SK-N-SH (cell line): Measurements from ENCODE around the gene ZNF473. TPM values are rescaled to one million over a fixed set of nuclear protein-coding genes. Genes with fewer than 3 reads are reported as not detected.

Source experiments
- CTCF ChIA-PET: fragments of 300-600, 350-600 bp; formaldehyde crosslinking; extraction: SDS; loops from one replicate; lab custom pipeline; 2021; lab: Yijun Ruan, JAX
- POLR2A ChIA-PET: fragments of 350-600 bp; sonication (Branson Sonifier 250); formaldehyde crosslinking; extraction: SDS; loops from one replicate; lab custom pipeline; 2020; ENCODE audit warnings: antibody characterized with exemption, inconsistent platforms; lab: Yijun Ruan, JAX
- DNase-seq: peaks from one replicate; pipeline ENCODE4 v3.0.0; 2012
- H2AFZ ChIP-seq: fragments of 200-600 bp; sonication (generic); 2 replicates; pipeline ENCODE4 v1.8.1; 2016; ENCODE audit warnings: antibody characterized with exemption, mild to moderate bottlenecking, low read depth
- H3F3A ChIP-seq: fragments of 200-600 bp; sonication (generic); replicated peaks from 2 replicates; pipeline ENCODE3; 2016; ENCODE audit warnings: antibody characterized with exemption, mild to moderate bottlenecking; ENCODE audit not compliant: insufficient read depth
- H3K27ac ChIP-seq, 2 experiments: fragments of 200-500 bp in 1 of 2; fragments of 200-600 bp in 1 of 2; sonication (Bioruptor generic) in 1 of 2; sonication (generic), shearing (Covaris generic) in 1 of 2; 2 replicates each; pipeline versions ENCODE4 v1.5.1 to v1.6.1; 2014 to 2016; ENCODE audit warnings: low read depth in 2 of 2, inconsistent platforms in 1 of 2, low read length in 1 of 2, mild to moderate bottlenecking in 1 of 2, mixed read lengths in 1 of 2
- H3K27me3 ChIP-seq: fragments of 200-600 bp; sonication (generic), shearing (Covaris generic); 2 replicates; pipeline ENCODE4 v1.6.1; 2016; ENCODE audit warnings: mixed run types; ENCODE audit not compliant: insufficient read depth
- H3K36me3 ChIP-seq, 2 experiments: fragments of 200-500 bp in 1 of 2; fragments of 200-600 bp in 1 of 2; sonication (Bioruptor generic) in 1 of 2; sonication (generic) in 1 of 2; replicated peaks in 1 of 2; 2 replicates each; pipeline versions ENCODE3 to v1.5.1; 2014 to 2016; ENCODE audit warnings: low read length in 1 of 2, mild to moderate bottlenecking in 1 of 2; ENCODE audit not compliant: insufficient read depth in 2 of 2, control insufficient read depth in 1 of 2
- H3K4me1 ChIP-seq, 2 experiments: fragments of 200-500 bp in 1 of 2; fragments of 200-600 bp in 1 of 2; sonication (Bioruptor generic) in 1 of 2; sonication (generic), shearing (Covaris generic) in 1 of 2; 2 replicates each; pipeline versions ENCODE4 v1.5.1 to v1.6.1; 2014 to 2016; ENCODE audit warnings: low read depth in 1 of 2, low read length in 1 of 2, mixed run types in 1 of 2; ENCODE audit not compliant: insufficient read depth in 2 of 2, control insufficient read depth in 1 of 2
- H3K4me2 ChIP-seq: fragments of 200-600 bp; sonication (generic), shearing (Covaris generic); 2 replicates; pipeline ENCODE4 v1.6.1; 2017; ENCODE audit warnings: mixed run types
- H3K4me3 ChIP-seq, 2 experiments: fragments of 200-500 bp in 1 of 2; fragments of 200-600 bp in 1 of 2; sonication (Bioruptor generic) in 1 of 2; sonication (generic), shearing (Covaris generic) in 1 of 2; 2 replicates each; pipeline versions ENCODE4 v1.5.1 to v1.8.1; 2014 to 2016; ENCODE audit warnings: low read depth in 2 of 2, inconsistent platforms in 1 of 2, low read length in 1 of 2, mild to moderate bottlenecking in 1 of 2, mixed read lengths in 1 of 2, moderate library complexity in 1 of 2
- H3K79me2 ChIP-seq: fragments of 200-600 bp; sonication (generic); 2 replicates; pipeline ENCODE4 v1.8.1; 2017; ENCODE audit warnings: mild to moderate bottlenecking; ENCODE audit not compliant: insufficient read depth
- H3K9ac ChIP-seq: fragments of 200-600 bp; sonication (generic); 2 replicates; pipeline ENCODE4 v1.6.1; 2017; ENCODE audit warnings: mixed run types
- H3K9me2 ChIP-seq: fragments of 200-600 bp; sonication (generic); 2 replicates; pipeline ENCODE4 v1.6.1; 2017; ENCODE audit warnings: mixed run types
- H3K9me3 ChIP-seq: fragments of 200-600 bp; sonication (generic); 2 replicates; pipeline ENCODE4 v1.6.1; 2017; ENCODE audit warnings: mixed run types, mild to moderate bottlenecking, moderate library complexity
- H4K20me1 ChIP-seq: fragments of 200-600 bp; sonication (generic); 2 replicates; pipeline ENCODE4 v1.6.1; 2017; ENCODE audit warnings: mild to moderate bottlenecking, mixed run types; ENCODE audit not compliant: insufficient read depth
- EP300 ChIP-seq, 2 experiments: IDR thresholded peaks; 2 replicates each; pipeline versions ENCODE4 v1.4.0 to v1.6.1; 2012; ENCODE audit warnings: borderline replicate concordance in 1 of 2, low read depth in 1 of 2, low read length in 1 of 2
- FOXJ3 ChIP-seq: sonication (generic); formaldehyde crosslinking; IDR thresholded peaks from 2 replicates; pipeline ENCODE4 v1.5.1; 2020; ENCODE audit warnings: mild to moderate bottlenecking, missing genetic modification reagents
- JUND ChIP-seq: IDR thresholded peaks from 2 replicates; pipeline ENCODE4 v1.4.0; 2012
- NFIC ChIP-seq: IDR thresholded peaks from 2 replicates; pipeline ENCODE4 v1.4.0; 2012; ENCODE audit warnings: borderline replicate concordance
- POLR2AphosphoS5 ChIP-seq: IDR thresholded peaks from 2 replicates; pipeline ENCODE4 v1.6.1; 2012; ENCODE audit warnings: low read depth, low read length
- RFX5 ChIP-seq: IDR thresholded peaks from 2 replicates; pipeline ENCODE4 v1.6.1; 2012; ENCODE audit warnings: mild to moderate bottlenecking, improper control_type of control experiment, low read length
- RXRA ChIP-seq: IDR thresholded peaks from 2 replicates; pipeline ENCODE4 v1.4.0; 2012; ENCODE audit warnings: low read depth, mild to moderate bottlenecking, borderline replicate concordance
- SIN3A ChIP-seq: IDR thresholded peaks from 2 replicates; pipeline ENCODE4 v1.6.1; 2012; ENCODE audit warnings: low read depth, mild to moderate bottlenecking, low read length, moderate library complexity, borderline replicate concordance
- SMC3 ChIP-seq: IDR thresholded peaks from 2 replicates; pipeline ENCODE4 v1.6.1; 2012; ENCODE audit warnings: low read depth, low read length, improper control_type of control experiment
- TAF1 ChIP-seq: IDR thresholded peaks from 2 replicates; pipeline ENCODE4 v1.6.1; 2012; ENCODE audit warnings: low read depth, mild to moderate bottlenecking, low read length, moderate library complexity, borderline replicate concordance
- WGBS: methylation state at CpG from one replicate; pipeline ENCODE4 v1.1.6; 2017; ENCODE audit warnings: low lambda C conversion rate; 5-methylcytosine and 5-hydroxymethylcytosine counted together
- polyA plus RNA-seq, 3 experiments: library from polyadenylated mRNA; depleted of rRNA; stranded (reverse); fragments of >200 nt; gene quantifications; 2 replicates each; pipeline ENCODE4 v1.2.3, GENCODE V29; 2012
- TF ChIP-seq, protein P1 (sequence below): IDR thresholded peaks from 2 replicates; pipeline ENCODE4 v1.4.0; 2012; ENCODE audit warnings: low read depth, borderline replicate concordance
- TF ChIP-seq, protein P2 (sequence below): IDR thresholded peaks from 2 replicates; pipeline ENCODE4 v1.4.0; 2012; ENCODE audit warnings: low read depth
- TF ChIP-seq, protein P3 (sequence below): IDR thresholded peaks from 2 replicates; pipeline ENCODE4 v1.6.1; 2012; ENCODE audit warnings: mild to moderate bottlenecking, low read depth, low read length, moderate library complexity

Gene ZNF473
- polyA plus RNA-seq, 1 of the 3 experiments (the other 2 are of a cell fraction): 5.4 TPM

DNA sequence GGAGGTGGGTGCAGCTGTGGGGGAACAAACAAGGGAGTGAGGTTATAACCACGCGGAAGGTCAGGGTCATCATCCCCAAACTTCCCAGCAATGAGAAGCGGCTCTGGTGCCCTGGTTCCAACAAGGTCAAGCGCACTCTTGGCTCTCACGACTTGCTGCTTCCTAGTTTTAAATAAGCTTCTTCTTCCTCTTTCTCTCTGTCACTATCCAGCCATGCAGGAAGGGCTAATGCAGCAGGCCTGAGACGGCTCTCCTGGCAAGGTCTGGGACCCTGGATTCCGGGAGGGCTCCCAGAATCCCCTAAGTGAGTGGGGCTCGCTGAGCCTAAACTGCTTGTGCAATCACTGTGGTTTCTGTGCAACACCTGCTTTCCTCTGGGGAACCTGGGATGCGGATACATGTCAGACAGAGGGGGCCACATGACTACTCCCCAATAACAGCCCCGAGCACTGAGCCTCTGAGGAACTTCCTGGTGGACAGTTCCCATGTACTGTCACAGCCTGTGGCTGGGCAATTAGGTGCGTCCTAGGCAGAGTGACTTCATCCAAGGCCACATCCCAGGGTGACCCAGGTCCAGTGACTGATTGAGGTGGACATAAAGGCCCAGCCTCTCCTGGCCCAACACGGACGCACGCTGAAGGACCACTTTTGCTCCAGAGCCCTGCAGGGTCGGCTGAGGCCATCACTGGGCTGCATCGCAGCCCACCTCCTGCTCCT is 24.8 kb upstream of the ZNF473 start:
- Histone ChIP-seq H3K4me2 (no peak overlapping the region), H3K36me3 (peaks cover 17 to 39% of the 10 kb centered on the region in 2 experiments), H3K4me3 (no peak overlapping the region), H3K79me2 (no peaks in the 10 kb centered on the region), H3K27me3 (no peaks in the 10 kb centered on the region), H4K20me1 (peaks cover 24% of the 10 kb centered on the region), H2AFZ (no peak overlapping the region), H3K9me3 (no peaks in the 10 kb centered on the region), H3K9ac (no peak overlapping the region), H3K27ac (no peak overlapping the region), H3K9me2 (no peaks in the 10 kb centered on the region), H3K4me1 (peaks cover 0 to 9% of the 10 kb centered on the region in 2 experiments; a peak in 2 of 4 replicates), H3F3A (peaks cover 10% of the 10 kb centered on the region)
- DNase-seq: no peak
- CTCF ChIA-PET: interaction anchor here (1.2 kb wide), 1 partner anchor 16 kb away, joined by 4 read pairs; no protein-coding TSS in a partner anchor
- 87% methylated on average over 10 of the region's 16 CpGs for WGBS
- TF ChIP-seq, protein P1, sequence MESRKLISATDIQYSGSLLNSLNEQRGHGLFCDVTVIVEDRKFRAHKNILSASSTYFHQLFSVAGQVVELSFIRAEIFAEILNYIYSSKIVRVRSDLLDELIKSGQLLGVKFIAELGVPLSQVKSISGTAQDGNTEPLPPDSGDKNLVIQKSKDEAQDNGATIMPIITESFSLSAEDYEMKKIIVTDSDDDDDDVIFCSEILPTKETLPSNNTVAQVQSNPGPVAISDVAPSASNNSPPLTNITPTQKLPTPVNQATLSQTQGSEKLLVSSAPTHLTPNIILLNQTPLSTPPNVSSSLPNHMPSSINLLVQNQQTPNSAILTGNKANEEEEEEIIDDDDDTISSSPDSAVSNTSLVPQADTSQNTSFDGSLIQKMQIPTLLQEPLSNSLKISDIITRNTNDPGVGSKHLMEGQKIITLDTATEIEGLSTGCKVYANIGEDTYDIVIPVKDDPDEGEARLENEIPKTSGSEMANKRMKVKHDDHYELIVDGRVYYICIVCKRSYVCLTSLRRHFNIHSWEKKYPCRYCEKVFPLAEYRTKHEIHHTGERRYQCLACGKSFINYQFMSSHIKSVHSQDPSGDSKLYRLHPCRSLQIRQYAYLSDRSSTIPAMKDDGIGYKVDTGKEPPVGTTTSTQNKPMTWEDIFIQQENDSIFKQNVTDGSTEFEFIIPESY: no peak
- TF ChIP-seq FOXJ3 (no peak), SIN3A (no peak), TAF1 (no peak), NFIC (no peak), JUND (no peak), EP300 (IDR thresholded peaks at IDR 0.05; ENCODE audit: borderline replicate concordance in 1 of 2, low read depth in 1 of 2, low read length in 1 of 2) (no peak), RXRA (no peak), RFX5 (no peak), POLR2AphosphoS5 (no peak), SMC3 (no peak)
- TF ChIP-seq, protein P2, sequence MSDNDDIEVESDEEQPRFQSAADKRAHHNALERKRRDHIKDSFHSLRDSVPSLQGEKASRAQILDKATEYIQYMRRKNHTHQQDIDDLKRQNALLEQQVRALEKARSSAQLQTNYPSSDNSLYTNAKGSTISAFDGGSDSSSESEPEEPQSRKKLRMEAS: no peak
- TF ChIP-seq, protein P3, sequence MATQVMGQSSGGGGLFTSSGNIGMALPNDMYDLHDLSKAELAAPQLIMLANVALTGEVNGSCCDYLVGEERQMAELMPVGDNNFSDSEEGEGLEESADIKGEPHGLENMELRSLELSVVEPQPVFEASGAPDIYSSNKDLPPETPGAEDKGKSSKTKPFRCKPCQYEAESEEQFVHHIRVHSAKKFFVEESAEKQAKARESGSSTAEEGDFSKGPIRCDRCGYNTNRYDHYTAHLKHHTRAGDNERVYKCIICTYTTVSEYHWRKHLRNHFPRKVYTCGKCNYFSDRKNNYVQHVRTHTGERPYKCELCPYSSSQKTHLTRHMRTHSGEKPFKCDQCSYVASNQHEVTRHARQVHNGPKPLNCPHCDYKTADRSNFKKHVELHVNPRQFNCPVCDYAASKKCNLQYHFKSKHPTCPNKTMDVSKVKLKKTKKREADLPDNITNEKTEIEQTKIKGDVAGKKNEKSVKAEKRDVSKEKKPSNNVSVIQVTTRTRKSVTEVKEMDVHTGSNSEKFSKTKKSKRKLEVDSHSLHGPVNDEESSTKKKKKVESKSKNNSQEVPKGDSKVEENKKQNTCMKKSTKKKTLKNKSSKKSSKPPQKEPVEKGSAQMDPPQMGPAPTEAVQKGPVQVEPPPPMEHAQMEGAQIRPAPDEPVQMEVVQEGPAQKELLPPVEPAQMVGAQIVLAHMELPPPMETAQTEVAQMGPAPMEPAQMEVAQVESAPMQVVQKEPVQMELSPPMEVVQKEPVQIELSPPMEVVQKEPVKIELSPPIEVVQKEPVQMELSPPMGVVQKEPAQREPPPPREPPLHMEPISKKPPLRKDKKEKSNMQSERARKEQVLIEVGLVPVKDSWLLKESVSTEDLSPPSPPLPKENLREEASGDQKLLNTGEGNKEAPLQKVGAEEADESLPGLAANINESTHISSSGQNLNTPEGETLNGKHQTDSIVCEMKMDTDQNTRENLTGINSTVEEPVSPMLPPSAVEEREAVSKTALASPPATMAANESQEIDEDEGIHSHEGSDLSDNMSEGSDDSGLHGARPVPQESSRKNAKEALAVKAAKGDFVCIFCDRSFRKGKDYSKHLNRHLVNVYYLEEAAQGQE: no peak
- POLR2A ChIA-PET: interaction anchor here (1.7 kb wide), 1 partner anchor 8 kb away, joined by 4 read pairs; no protein-coding TSS in a partner anchor
